ENCODE results near the gene HS6ST1.

- no peak for TF ChIP-seq SIN3A (IDR thresholded peaks at IDR 0.05; ENCODE audit: borderline replicate concordance, insufficient read depth, low read depth, low read length)
- TF ChIP-seq TCF7L2 (IDR thresholded peaks at IDR 0.05; ENCODE audit: low read depth, low read length), result no peak
- no peak for TF ChIP-seq POLR2AphosphoS5 (IDR thresholded peaks at IDR 0.05; ENCODE audit: low read depth, low read length)
- TF ChIP-seq REST (IDR thresholded peaks at IDR 0.05; ENCODE audit: insufficient read depth in 1 of 2, low read depth in 2 of 2, low read length in 1 of 2), result no peak
Observed at GRCh38 chr2:128318776-128319464, at the start of gene HS6ST1.

All from Panc1 (cell line).